Neural cell (in vitro differentiated cells): ENCODE results near the gene CRADD. TPM values are rescaled to one million over a fixed set of nuclear protein-coding genes. Genes with fewer than 3 reads are reported as not detected.
A peak's percentile ranks its signal among the peaks of the same experiment; 100 is the strongest.

Experiments
- H2AFZ ChIP-seq: fragments of 200-600, 300-800 bp; sonication (generic), shearing (Covaris generic); 2 replicates; pipeline ENCODE4 v1.6.0; 2014; ENCODE audit warnings: low read depth, mild to moderate bottlenecking, antibody characterized with exemption, low read length, moderate library complexity
- H3F3A ChIP-seq: fragments of 200-600 bp; shearing (Covaris generic); 2 replicates; pipeline ENCODE4 v1.6.1; 2016; ENCODE audit warnings: mild to moderate bottlenecking, moderate library complexity, mixed read lengths, antibody characterized with exemption, low read length; ENCODE audit not compliant: insufficient read depth, poor library complexity, severe bottlenecking
- H3K27ac ChIP-seq: fragments of 200-600, 300-800 bp; sonication (generic), shearing (Covaris generic); 2 replicates; pipeline ENCODE4 v1.5.1; 2014; ENCODE audit warnings: mild to moderate bottlenecking, low read length, moderate library complexity
- H3K27me3 ChIP-seq: fragments of 300-800, 200-600 bp; sonication (generic), shearing (Covaris generic); 2 replicates; pipeline ENCODE4 v1.6.0; 2014; ENCODE audit warnings: mild to moderate bottlenecking, low read depth, low read length, moderate library complexity; ENCODE audit not compliant: insufficient read depth
- H3K36me3 ChIP-seq: fragments of 300-800, 200-600 bp; sonication (generic), shearing (Covaris generic); 2 replicates; pipeline ENCODE4 v1.5.1; 2014; ENCODE audit warnings: mild to moderate bottlenecking, antibody characterized with exemption, low read length, moderate library complexity; ENCODE audit not compliant: insufficient read depth
- H3K4me2 ChIP-seq: fragments of 300-800, 200-600 bp; sonication (generic), shearing (Covaris generic); 2 replicates; pipeline ENCODE4 v1.6.0; 2014; ENCODE audit warnings: mild to moderate bottlenecking, low read length
- H3K4me3 ChIP-seq: fragments of 300-800, 200-600 bp; sonication (generic), shearing (Covaris generic); 2 replicates; pipeline ENCODE4 v1.5.1; 2014; ENCODE audit warnings: mild to moderate bottlenecking, low read length, moderate library complexity
- H3K79me2 ChIP-seq: fragments of 200-600 bp; shearing (Covaris generic); replicated peaks from 2 replicates; pipeline ENCODE4 v1.6.0; 2014; ENCODE audit warnings: mild to moderate bottlenecking, low read length, moderate library complexity; ENCODE audit not compliant: insufficient read depth
- H3K9ac ChIP-seq: fragments of 300-800, 200-600 bp; sonication (generic), shearing (Covaris generic); 2 replicates; pipeline ENCODE4 v1.6.1; 2016; ENCODE audit warnings: mild to moderate bottlenecking, low read length, mixed read lengths
- H3K9me2 ChIP-seq: fragments of 200-600 bp; shearing (Covaris generic); 2 replicates; pipeline ENCODE4 v1.6.1; 2016; ENCODE audit warnings: mild to moderate bottlenecking, low read length, mixed read lengths; ENCODE audit not compliant: insufficient read depth
- H3K9me3 ChIP-seq: fragments of 200-600, 300-800 bp; sonication (generic), shearing (Covaris generic); 2 replicates; pipeline ENCODE4 v1.6.1; 2016; ENCODE audit warnings: mild to moderate bottlenecking, mixed run types, low read length, moderate library complexity, mixed read lengths
- H4K20me1 ChIP-seq: fragments of 200-600 bp; shearing (Covaris generic); 2 replicates; pipeline ENCODE4 v1.6.1; 2016; ENCODE audit warnings: mild to moderate bottlenecking, mixed run types; ENCODE audit not compliant: insufficient read depth
- EP300 ChIP-seq: fragments of 450-650 bp; conservative IDR thresholded peaks from 2 replicates; pipeline ENCODE4 v1.6.1; 2014; ENCODE audit warnings: antibody characterized with exemption, mild to moderate bottlenecking, moderate library complexity; ENCODE audit not compliant: poor library complexity, severe bottlenecking
- EZH2 ChIP-seq: fragments of 200-600, 300-800 bp; shearing (Covaris generic), sonication (generic); IDR thresholded peaks from 2 replicates; pipeline ENCODE4 v1.6.1; 2014; ENCODE audit warnings: antibody characterized with exemption, low read length, borderline replicate concordance, mild to moderate bottlenecking; ENCODE audit not compliant: insufficient read depth, poor library complexity, severe bottlenecking
- MXI1 ChIP-seq: fragments of 450-650 bp; conservative IDR thresholded peaks from 2 replicates; pipeline ENCODE4 v1.6.1; 2014; ENCODE audit warnings: antibody characterized with exemption, mild to moderate bottlenecking; ENCODE audit not compliant: poor library complexity, severe bottlenecking
- POLR2AphosphoS5 ChIP-seq: IDR thresholded peaks from 2 replicates; pipeline ENCODE4 v1.6.1; 2012
- RAD21 ChIP-seq: fragments of 450-650 bp; conservative IDR thresholded peaks from 2 replicates; pipeline ENCODE4 v1.6.1; 2014; ENCODE audit warnings: antibody characterized with exemption, mild to moderate bottlenecking, moderate library complexity
- SMC3 ChIP-seq: fragments of 450-650 bp; conservative IDR thresholded peaks from 2 replicates; pipeline ENCODE4 v1.6.1; 2014; ENCODE audit warnings: antibody characterized with exemption, mild to moderate bottlenecking, moderate library complexity; ENCODE audit not compliant: poor library complexity
- TAF1 ChIP-seq: IDR thresholded peaks from 2 replicates; pipeline ENCODE4 v1.6.1; 2012; ENCODE audit warnings: low read depth
- polyA minus RNA-seq: library from RNA; depleted of rRNA, polyadenylated mRNA; stranded (reverse); fragments of >200 nt; gene quantifications from 2 replicates; pipeline ENCODE4 v1.2.3, GENCODE V29; 2014
- polyA plus RNA-seq: library from polyadenylated mRNA; depleted of rRNA; stranded (reverse); fragments of >200 nt; gene quantifications from 2 replicates; pipeline ENCODE4 v1.2.3, GENCODE V29; 2014
- TF ChIP-seq, protein P1 (sequence below): IDR thresholded peaks from 2 replicates; pipeline ENCODE4 v1.6.1; 2012; ENCODE audit warnings: borderline replicate concordance
- TF ChIP-seq, protein P2 (sequence below): fragments of 450-650 bp; IDR thresholded peaks from 2 replicates; pipeline ENCODE4 v1.5.1; 2014; ENCODE audit warnings: antibody characterized with exemption, mild to moderate bottlenecking, moderate library complexity; ENCODE audit not compliant: poor library complexity, severe bottlenecking

CRADD gene
- polyA plus RNA-seq (23.5 and 39.0 TPM in 2 replicates), polyA minus RNA-seq (19.0 and 25.0 TPM in 2 replicates)

DNA sequence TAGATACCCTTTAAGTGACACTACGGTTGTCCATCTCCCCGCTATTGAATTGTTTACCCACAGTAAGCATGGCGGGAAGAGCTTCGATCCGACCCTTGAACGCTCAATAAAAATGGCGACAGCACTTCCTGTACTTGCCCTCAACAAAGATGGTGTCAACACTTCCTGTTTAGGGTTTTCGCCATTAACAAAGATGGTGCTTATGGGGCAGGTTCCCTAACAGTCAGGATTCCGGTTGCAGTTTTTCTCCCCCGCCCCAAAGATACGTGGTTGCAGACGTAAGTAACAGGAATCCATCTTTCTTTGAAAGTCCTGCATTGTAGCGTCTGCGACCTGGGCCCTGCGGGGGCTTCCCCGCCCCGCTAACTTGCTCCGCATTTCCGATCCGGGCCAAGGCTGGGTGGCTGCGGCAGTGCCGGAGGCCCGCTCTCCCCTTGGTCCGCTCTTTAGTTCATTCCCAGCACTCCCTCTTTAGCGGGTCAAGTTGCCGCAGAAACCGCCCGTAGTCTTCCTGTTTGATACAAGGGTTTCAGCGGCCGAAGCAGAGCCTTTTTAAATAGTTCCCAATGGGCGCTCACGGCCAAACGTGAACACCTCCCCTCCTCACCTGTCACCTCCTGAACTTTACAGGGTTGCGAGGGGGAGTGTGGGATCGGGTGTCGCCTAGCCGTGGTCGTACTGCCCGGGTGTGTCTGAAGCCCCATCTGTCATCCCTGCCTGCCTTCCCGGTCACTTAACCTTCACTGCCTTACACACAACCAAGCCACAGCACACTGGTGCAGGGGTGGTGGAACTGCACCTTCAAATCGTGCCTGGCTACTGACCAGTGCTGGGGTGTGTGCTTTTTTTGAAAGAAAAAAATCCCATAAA lies at the start of gene CRADD:
TSS of gene CRADD (plus strand) at position 181 of the 870 bp plus-strand sequence.
- no peaks in the 10 kb centered on the region for H3K9me2 ChIP-seq
- peak within 1 kb of the TSS; percentile 99 for H3K27ac ChIP-seq
- H3K9me3 ChIP-seq: no peaks in the 10 kb centered on the region
- peak within 1 kb of the TSS; percentile 97 for H3K9ac ChIP-seq
- H3K27me3 ChIP-seq: no peaks in the 10 kb centered on the region
- no peaks in the 10 kb centered on the region for H3K36me3 ChIP-seq
- no peaks in the 10 kb centered on the region for H3K79me2 ChIP-seq
- H2AFZ ChIP-seq: peak within 1 kb of the TSS; percentile 100
- no peaks in the 10 kb centered on the region for H4K20me1 ChIP-seq
- H3K4me2 ChIP-seq: peak within 1 kb of the TSS; percentile 91
- TF ChIP-seq MXI1 (peak; percentile 63), POLR2AphosphoS5 (peak; percentile 85), SMC3 (peak; percentile 63), EZH2 (no peak), EP300 (peak; percentile 77), TAF1 (peak; percentile 91), RAD21 (peak; percentile 59)
- TF ChIP-seq, protein P1, sequence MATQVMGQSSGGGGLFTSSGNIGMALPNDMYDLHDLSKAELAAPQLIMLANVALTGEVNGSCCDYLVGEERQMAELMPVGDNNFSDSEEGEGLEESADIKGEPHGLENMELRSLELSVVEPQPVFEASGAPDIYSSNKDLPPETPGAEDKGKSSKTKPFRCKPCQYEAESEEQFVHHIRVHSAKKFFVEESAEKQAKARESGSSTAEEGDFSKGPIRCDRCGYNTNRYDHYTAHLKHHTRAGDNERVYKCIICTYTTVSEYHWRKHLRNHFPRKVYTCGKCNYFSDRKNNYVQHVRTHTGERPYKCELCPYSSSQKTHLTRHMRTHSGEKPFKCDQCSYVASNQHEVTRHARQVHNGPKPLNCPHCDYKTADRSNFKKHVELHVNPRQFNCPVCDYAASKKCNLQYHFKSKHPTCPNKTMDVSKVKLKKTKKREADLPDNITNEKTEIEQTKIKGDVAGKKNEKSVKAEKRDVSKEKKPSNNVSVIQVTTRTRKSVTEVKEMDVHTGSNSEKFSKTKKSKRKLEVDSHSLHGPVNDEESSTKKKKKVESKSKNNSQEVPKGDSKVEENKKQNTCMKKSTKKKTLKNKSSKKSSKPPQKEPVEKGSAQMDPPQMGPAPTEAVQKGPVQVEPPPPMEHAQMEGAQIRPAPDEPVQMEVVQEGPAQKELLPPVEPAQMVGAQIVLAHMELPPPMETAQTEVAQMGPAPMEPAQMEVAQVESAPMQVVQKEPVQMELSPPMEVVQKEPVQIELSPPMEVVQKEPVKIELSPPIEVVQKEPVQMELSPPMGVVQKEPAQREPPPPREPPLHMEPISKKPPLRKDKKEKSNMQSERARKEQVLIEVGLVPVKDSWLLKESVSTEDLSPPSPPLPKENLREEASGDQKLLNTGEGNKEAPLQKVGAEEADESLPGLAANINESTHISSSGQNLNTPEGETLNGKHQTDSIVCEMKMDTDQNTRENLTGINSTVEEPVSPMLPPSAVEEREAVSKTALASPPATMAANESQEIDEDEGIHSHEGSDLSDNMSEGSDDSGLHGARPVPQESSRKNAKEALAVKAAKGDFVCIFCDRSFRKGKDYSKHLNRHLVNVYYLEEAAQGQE: peak; percentile 88
- TF ChIP-seq, protein P2, sequence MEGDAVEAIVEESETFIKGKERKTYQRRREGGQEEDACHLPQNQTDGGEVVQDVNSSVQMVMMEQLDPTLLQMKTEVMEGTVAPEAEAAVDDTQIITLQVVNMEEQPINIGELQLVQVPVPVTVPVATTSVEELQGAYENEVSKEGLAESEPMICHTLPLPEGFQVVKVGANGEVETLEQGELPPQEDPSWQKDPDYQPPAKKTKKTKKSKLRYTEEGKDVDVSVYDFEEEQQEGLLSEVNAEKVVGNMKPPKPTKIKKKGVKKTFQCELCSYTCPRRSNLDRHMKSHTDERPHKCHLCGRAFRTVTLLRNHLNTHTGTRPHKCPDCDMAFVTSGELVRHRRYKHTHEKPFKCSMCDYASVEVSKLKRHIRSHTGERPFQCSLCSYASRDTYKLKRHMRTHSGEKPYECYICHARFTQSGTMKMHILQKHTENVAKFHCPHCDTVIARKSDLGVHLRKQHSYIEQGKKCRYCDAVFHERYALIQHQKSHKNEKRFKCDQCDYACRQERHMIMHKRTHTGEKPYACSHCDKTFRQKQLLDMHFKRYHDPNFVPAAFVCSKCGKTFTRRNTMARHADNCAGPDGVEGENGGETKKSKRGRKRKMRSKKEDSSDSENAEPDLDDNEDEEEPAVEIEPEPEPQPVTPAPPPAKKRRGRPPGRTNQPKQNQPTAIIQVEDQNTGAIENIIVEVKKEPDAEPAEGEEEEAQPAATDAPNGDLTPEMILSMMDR: peak; percentile 16
- no peaks in the 10 kb centered on the region for H3F3A ChIP-seq
- H3K4me3 ChIP-seq: peak within 1 kb of the TSS; percentile 78

DNA sequence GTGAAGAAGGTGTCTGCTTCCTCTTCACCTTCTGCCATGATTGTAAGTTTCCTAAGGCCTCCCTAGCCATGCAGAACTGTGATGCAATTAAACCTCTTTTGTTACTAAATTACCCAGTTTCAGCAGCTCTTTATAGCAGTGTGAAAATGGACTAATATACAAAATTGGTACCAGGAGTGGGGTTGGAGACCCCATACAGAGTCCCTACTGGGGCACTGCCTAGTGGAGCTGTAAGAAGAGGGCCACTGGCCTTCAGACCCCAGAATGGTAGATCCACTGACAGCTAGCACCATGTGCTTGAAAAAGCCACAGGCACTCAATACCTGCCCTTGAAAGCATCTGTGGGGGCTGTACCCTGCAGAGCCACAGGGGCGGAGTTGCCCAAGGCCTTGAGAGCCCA lies 44.8 kb upstream of the CRADD start:
- no peaks in the 10 kb centered on the region for H3K9me3 ChIP-seq
- no peak overlapping the region for H2AFZ ChIP-seq
- no peaks in the 10 kb centered on the region for H3K36me3 ChIP-seq
- H3K9me2 ChIP-seq: no peaks in the 10 kb centered on the region
- no peak overlapping the region for H3K4me3 ChIP-seq
- H4K20me1 ChIP-seq: no peaks in the 10 kb centered on the region
- no peak overlapping the region for H3K4me2 ChIP-seq
- H3K79me2 ChIP-seq: no peaks in the 10 kb centered on the region
- H3K27me3 ChIP-seq: no peaks in the 10 kb centered on the region
- H3K9ac ChIP-seq: no peak overlapping the region
- TF ChIP-seq, protein P2: no peak
- no peak for TF ChIP-seq SMC3
- TF ChIP-seq EZH2: no peak
- TF ChIP-seq RAD21: no peak
- TF ChIP-seq MXI1: no peak
- no peak for TF ChIP-seq POLR2AphosphoS5
- TF ChIP-seq TAF1: no peak
- TF ChIP-seq, protein P1: no peak
- no peaks in the 10 kb centered on the region for H3F3A ChIP-seq
- H3K27ac ChIP-seq: no peak overlapping the region
